Endodermal cell (in vitro differentiated cells): ENCODE results near the gene DCXR. TPM values are rescaled to one million over a fixed set of nuclear protein-coding genes. Genes with fewer than 3 reads are reported as not detected.

ENCODE experiments used
- DNase-seq: peaks from one replicate; pipeline ENCODE4 v3.0.0-alpha.2; 2017
- H3K27ac ChIP-seq: 2 replicates; pipeline ENCODE4 v1.5.1; 2013; ENCODE audit warnings: mild to moderate bottlenecking, low read depth, low read length, moderate library complexity
- H3K27me3 ChIP-seq: 2 replicates; pipeline ENCODE4 v1.6.1; 2013; ENCODE audit warnings: mild to moderate bottlenecking, low read length, moderate library complexity; ENCODE audit not compliant: insufficient read depth, control insufficient read depth, poor library complexity, severe bottlenecking
- H3K36me3 ChIP-seq: 2 replicates; pipeline ENCODE4 v1.7.0; 2013; ENCODE audit warnings: mild to moderate bottlenecking, low read length, moderate library complexity; ENCODE audit not compliant: control insufficient read depth, insufficient read depth
- H3K4me1 ChIP-seq: one replicate; pipeline ENCODE4 v1.7.0; 2013; ENCODE audit warnings: low read length; ENCODE audit not compliant: control insufficient read depth, insufficient read depth
- H3K4me3 ChIP-seq: 2 replicates; pipeline ENCODE4 v1.5.1; 2013; ENCODE audit warnings: mild to moderate bottlenecking, low read length, moderate library complexity
- H3K9ac ChIP-seq: 2 replicates; pipeline ENCODE4 v1.6.1; 2013; ENCODE audit warnings: mild to moderate bottlenecking, low read length, moderate library complexity; ENCODE audit not compliant: poor library complexity, severe bottlenecking; ENCODE audit errors: extremely low read depth
- H3K9me3 ChIP-seq: 2 replicates; pipeline ENCODE4 v1.6.1; 2013; ENCODE audit warnings: mild to moderate bottlenecking, low read length, moderate library complexity; ENCODE audit not compliant: control insufficient read depth
- H3K27ac Mint-ChIP-seq: 2 replicates; pipeline ENCODE4 v1.8.0; 2020; ENCODE audit warnings: mixed read lengths
- H3K27me3 Mint-ChIP-seq: 2 replicates; pipeline ENCODE4 v1.8.0; 2021; ENCODE audit warnings: mild to moderate bottlenecking, mixed read lengths; ENCODE audit not compliant: insufficient read depth
- H3K36me3 Mint-ChIP-seq: 2 replicates; pipeline ENCODE4 v1.8.0; 2020; ENCODE audit warnings: low read depth, mixed read lengths
- H3K4me1 Mint-ChIP-seq: 2 replicates; pipeline ENCODE4 v1.8.0; 2020; ENCODE audit warnings: mixed read lengths
- H3K4me3 Mint-ChIP-seq: 2 replicates; pipeline ENCODE4 v1.8.0; 2020; ENCODE audit warnings: mild to moderate bottlenecking, moderate library complexity, mixed read lengths
- H3K9me3 Mint-ChIP-seq: 2 replicates; pipeline ENCODE4 v1.8.0; 2020; ENCODE audit warnings: mild to moderate bottlenecking, mixed read lengths
- CTCF ChIP-seq: fragments of 200-600 bp; sonication (generic); conservative IDR thresholded peaks from 2 replicates; pipeline ENCODE4 v1.5.0; 2021; ENCODE audit warnings: antibody characterized with exemption, mild to moderate bottlenecking
- WGBS, 2 experiments: methylation state at CpG; one replicate each; pipeline versions ENCODE4 v1.1.5 to v1.1.7; 2013; ENCODE audit warnings: missing lambda C conversion rate in 2 of 2, mixed read lengths in 1 of 2; ENCODE audit not compliant: insufficient coverage in 1 of 2, insufficient read length in 1 of 2; 5-methylcytosine and 5-hydroxymethylcytosine counted together
- total RNA-seq, 2 donors: library from RNA; stranded (reverse); fragmentation: NEBNext Ultra II Directional in 1 of 2; extraction: Animal tissue kit (Norgen Biotek cat#: 25700) in 1 of 2; gene quantifications; 2 replicates in 1 of 2; 3 replicates in 1 of 2; pipeline ENCODE4 v1.2.1, GENCODE V29; 2021

The DCXR gene
- total RNA-seq, 2 donors from 2014 or later: 73.8 to 83.6 TPM

GRCh38 chr17:82060614-82061013, 23.1 kb upstream of the DCXR start:
- Mint-ChIP-seq H3K27ac (no peak overlapping the region), H3K27me3 (no peaks in the 10 kb centered on the region), H3K4me3 (no peak overlapping the region), H3K4me1 (no peaks in the 10 kb centered on the region), H3K9me3 (no peaks in the 10 kb centered on the region), H3K36me3 (peaks cover 12% of the 10 kb centered on the region)
- H3K9ac ChIP-seq: no peak overlapping the region
- H3K4me3 ChIP-seq: no peak overlapping the region
- H3K36me3 ChIP-seq: peaks cover 28% of the 10 kb centered on the region
- H3K27me3 ChIP-seq: no peaks in the 10 kb centered on the region
- no peak for DNase-seq
- TF ChIP-seq CTCF: no peak
- H3K9me3 ChIP-seq: no peaks in the 10 kb centered on the region
- H3K27ac ChIP-seq: no peak overlapping the region
- WGBS, 2 experiments: 92 to 98% methylated on average over 7 to 14 of the region's 14 CpGs
- peaks cover 4% of the 10 kb centered on the region for H3K4me1 ChIP-seq

GRCh38 chr17:82060001-82060380, 22.5 kb upstream of the DCXR start:
- peaks cover 14% of the 10 kb centered on the region for H3K36me3 Mint-ChIP-seq
- no peaks in the 10 kb centered on the region for H3K9me3 Mint-ChIP-seq
- DNase-seq: no peak
- no peak for TF ChIP-seq CTCF
- H3K4me3 Mint-ChIP-seq: no peak overlapping the region
- Histone ChIP-seq H3K36me3 (peaks cover 33% of the 10 kb centered on the region), H3K9ac (no peak overlapping the region), H3K9me3 (no peaks in the 10 kb centered on the region), H3K27me3 (no peaks in the 10 kb centered on the region), H3K4me3 (no peak overlapping the region), H3K27ac (no peak overlapping the region), H3K4me1 (peaks cover 4% of the 10 kb centered on the region)
- H3K4me1 Mint-ChIP-seq: no peaks in the 10 kb centered on the region
- 90 to 92% methylated on average over 8 to 16 of the region's 16 CpGs for WGBS, 2 experiments
- no peaks in the 10 kb centered on the region for H3K27me3 Mint-ChIP-seq
- H3K27ac Mint-ChIP-seq: no peak overlapping the region

- Mint-ChIP-seq H3K27ac (no peak overlapping the region), H3K4me3 (no peak overlapping the region), H3K36me3 (peaks cover 16% of the 10 kb centered on the region), H3K4me1 (no peaks in the 10 kb centered on the region), H3K9me3 (no peaks in the 10 kb centered on the region), H3K27me3 (no peaks in the 10 kb centered on the region)
- DNase-seq: no peak
- peaks cover 38% of the 10 kb centered on the region for H3K36me3 ChIP-seq
- H3K4me1 ChIP-seq: peaks cover 3% of the 10 kb centered on the region
- no peaks in the 10 kb centered on the region for H3K27me3 ChIP-seq
- no peak overlapping the region for H3K4me3 ChIP-seq
- H3K9ac ChIP-seq: no peak overlapping the region
- no peak overlapping the region for H3K27ac ChIP-seq
- H3K9me3 ChIP-seq: no peaks in the 10 kb centered on the region
- 93 to 95% methylated on average over 16 to 19 of the region's 19 CpGs for WGBS, 2 experiments
- TF ChIP-seq CTCF: no peak
Observed at GRCh38 chr17:82059272-82060000, 21.9 kb upstream of the DCXR start.
